ENCODE measurements around the gene HDAC9. TPM values are rescaled to one million over a fixed set of nuclear protein-coding genes. Genes with fewer than 3 reads are reported as not detected.

The HDAC9 gene
- total RNA-seq, 1 experiment from 2014 or later: 14.7 TPM

DNA sequence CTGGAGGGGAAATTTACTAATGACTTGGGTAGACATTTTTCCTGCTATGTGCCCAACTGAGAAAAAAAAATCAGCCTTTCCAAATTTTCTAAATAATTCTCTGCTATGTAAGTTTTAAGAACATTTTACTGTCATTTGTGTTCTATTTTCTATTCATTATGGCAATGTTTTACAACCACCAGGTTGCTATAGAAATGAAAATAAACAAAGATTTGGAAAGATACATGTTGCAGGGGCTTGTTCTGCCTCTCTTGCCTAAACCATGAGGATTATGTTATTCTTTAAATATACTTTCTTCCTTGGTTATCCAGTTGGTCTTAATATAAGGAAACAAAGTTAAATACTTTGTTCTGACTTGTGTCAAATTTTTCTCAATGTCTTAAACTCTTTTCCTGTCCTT lies 364.7 kb downstream of the HDAC9 start:
- no TSS peak for BruUV-seq (replicated peaks)
- intact Hi-C loops (cut with micrococcal nuclease; ENCODE audit: unreplicated experiment): loop anchor here (5.0 kb wide), 1 partner anchor 137 kb away; no protein-coding TSS in a partner anchor

DNA sequence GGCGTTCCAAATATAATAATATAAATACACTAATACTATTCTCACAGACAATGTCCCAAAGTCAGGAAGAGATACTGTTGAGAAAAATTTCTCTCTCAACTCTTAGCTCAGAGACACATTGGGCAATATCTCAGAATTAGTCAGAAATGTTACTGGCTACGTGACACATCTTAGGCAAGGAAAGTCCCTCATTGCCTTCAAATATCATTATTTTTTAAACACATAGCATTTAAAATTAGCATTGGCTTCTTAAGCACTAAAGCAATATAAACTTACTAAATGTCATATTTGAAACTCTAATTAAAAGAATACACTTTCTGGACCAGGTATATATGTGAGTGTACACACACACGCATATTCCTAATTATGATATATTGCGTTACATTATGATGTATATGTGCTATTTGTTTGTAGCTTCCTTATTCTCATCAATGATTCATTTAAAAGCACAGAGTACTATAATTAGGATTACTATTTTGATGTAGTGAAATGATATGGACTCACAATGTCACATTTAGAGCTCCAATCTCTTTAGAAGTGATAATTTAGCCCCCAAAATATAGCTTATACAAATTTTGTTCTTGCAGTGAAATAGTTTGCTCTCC lies 366.1 kb downstream of the HDAC9 start:
- H3K4me2 ChIP-seq: no peak overlapping the region
- no peak for DNase-seq
- intact Hi-C loops (cut with micrococcal nuclease; ENCODE audit: unreplicated experiment): loop anchor here (5.0 kb wide), 1 partner anchor 136 kb away; no protein-coding TSS in a partner anchor
- no peak overlapping the region for H2AFZ ChIP-seq
- peaks cover 6% of the 10 kb centered on the region for H3K9me3 ChIP-seq (ENCODE audit: insufficient read depth, low read depth)
- no peaks in the 10 kb centered on the region for H3K27me3 ChIP-seq (ENCODE audit: insufficient read depth, low read depth)
- H4K20me1 ChIP-seq (ENCODE audit: insufficient read depth): no peaks in the 10 kb centered on the region
- no peaks in the 10 kb centered on the region for H3K9me2 ChIP-seq (ENCODE audit: insufficient read depth)
- H3F3A ChIP-seq (ENCODE audit: insufficient read depth, low read depth): no peaks in the 10 kb centered on the region
- no peaks in the 10 kb centered on the region for H3K36me3 ChIP-seq (ENCODE audit: low read depth)
- H3K4me3 ChIP-seq: no peak overlapping the region
- TF ChIP-seq, protein P1, sequence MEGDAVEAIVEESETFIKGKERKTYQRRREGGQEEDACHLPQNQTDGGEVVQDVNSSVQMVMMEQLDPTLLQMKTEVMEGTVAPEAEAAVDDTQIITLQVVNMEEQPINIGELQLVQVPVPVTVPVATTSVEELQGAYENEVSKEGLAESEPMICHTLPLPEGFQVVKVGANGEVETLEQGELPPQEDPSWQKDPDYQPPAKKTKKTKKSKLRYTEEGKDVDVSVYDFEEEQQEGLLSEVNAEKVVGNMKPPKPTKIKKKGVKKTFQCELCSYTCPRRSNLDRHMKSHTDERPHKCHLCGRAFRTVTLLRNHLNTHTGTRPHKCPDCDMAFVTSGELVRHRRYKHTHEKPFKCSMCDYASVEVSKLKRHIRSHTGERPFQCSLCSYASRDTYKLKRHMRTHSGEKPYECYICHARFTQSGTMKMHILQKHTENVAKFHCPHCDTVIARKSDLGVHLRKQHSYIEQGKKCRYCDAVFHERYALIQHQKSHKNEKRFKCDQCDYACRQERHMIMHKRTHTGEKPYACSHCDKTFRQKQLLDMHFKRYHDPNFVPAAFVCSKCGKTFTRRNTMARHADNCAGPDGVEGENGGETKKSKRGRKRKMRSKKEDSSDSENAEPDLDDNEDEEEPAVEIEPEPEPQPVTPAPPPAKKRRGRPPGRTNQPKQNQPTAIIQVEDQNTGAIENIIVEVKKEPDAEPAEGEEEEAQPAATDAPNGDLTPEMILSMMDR (conservative IDR thresholded peaks at IDR 0.05): no peak
- no peak for TF ChIP-seq EZH2 (IDR thresholded peaks at IDR 0.05; ENCODE audit: low read depth)
- peaks cover 4% of the 10 kb centered on the region for H3K4me1 ChIP-seq (replicated peaks; ENCODE audit: insufficient read depth)
- H3K27ac ChIP-seq: no peak overlapping the region
- no peaks in the 10 kb centered on the region for H3K79me2 ChIP-seq (ENCODE audit: low read depth)
- CTCF ChIA-PET: no interaction called here
- POLR2A ChIA-PET (ENCODE audit: unreplicated experiment): interaction anchor here (0.6 kb wide), 1 partner anchor 232 kb away, joined by 4 read pairs; no protein-coding TSS in a partner anchor
- no TSS peak for BruUV-seq (replicated peaks)

More for the DNA sequence above, 364.7 kb downstream of the HDAC9 start:
- H2AFZ ChIP-seq: no peak overlapping the region
- H3F3A ChIP-seq (ENCODE audit: insufficient read depth, low read depth): no peaks in the 10 kb centered on the region
- TF ChIP-seq, protein P1 (conservative IDR thresholded peaks at IDR 0.05): no peak
- no peak for TF ChIP-seq EZH2 (IDR thresholded peaks at IDR 0.05; ENCODE audit: low read depth)
- no peaks in the 10 kb centered on the region for H4K20me1 ChIP-seq (ENCODE audit: insufficient read depth)
- no peaks in the 10 kb centered on the region for H3K27me3 ChIP-seq (ENCODE audit: insufficient read depth, low read depth)
- ChIA-PET POLR2A (ENCODE audit: unreplicated experiment) (no interaction called here), CTCF (no interaction called here)
- H3K4me2 ChIP-seq: no peak overlapping the region
- DNase-seq: no peak
- no peaks in the 10 kb centered on the region for H3K9me2 ChIP-seq (ENCODE audit: insufficient read depth)
- peaks cover 6% of the 10 kb centered on the region for H3K9me3 ChIP-seq (ENCODE audit: insufficient read depth, low read depth)
- no peaks in the 10 kb centered on the region for H3K36me3 ChIP-seq (ENCODE audit: low read depth)
- no peak overlapping the region for H3K4me3 ChIP-seq
- no peaks in the 10 kb centered on the region for H3K79me2 ChIP-seq (ENCODE audit: low read depth)
- H3K4me1 ChIP-seq (replicated peaks; ENCODE audit: insufficient read depth): no peaks in the 10 kb centered on the region
- no peak overlapping the region for H3K27ac ChIP-seq

DNA sequence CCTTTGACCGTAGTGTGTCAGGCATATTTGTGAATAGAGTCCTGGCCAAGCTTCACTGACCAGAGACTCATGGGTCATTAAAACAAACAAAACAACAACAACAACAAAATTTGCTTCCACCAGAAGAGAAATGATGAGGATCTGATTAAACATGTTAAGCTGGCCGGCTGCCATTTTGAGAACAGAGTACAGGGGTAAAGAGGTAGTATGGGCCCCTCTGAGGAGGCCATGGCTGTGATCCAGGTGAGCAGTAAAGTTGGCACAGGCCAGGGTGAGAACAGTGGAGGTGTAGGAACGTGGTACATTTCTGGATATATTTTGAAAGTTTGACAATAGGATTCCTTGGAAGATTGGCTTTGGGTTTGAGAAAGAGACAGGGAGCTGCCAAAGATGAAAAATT lies 369.4 kb downstream of the HDAC9 start:
- BruUV-seq (replicated peaks): no TSS peak
- TF ChIP-seq EZH2 (IDR thresholded peaks at IDR 0.05; ENCODE audit: low read depth): no peak
- TF ChIP-seq, protein P1 (conservative IDR thresholded peaks at IDR 0.05): no peak
- H3K4me1 ChIP-seq (replicated peaks; ENCODE audit: insufficient read depth): peaks cover 8% of the 10 kb centered on the region
- H3F3A ChIP-seq (ENCODE audit: insufficient read depth, low read depth): no peaks in the 10 kb centered on the region
- H4K20me1 ChIP-seq (ENCODE audit: insufficient read depth): no peaks in the 10 kb centered on the region
- no peaks in the 10 kb centered on the region for H3K9me2 ChIP-seq (ENCODE audit: insufficient read depth)
- no peak overlapping the region for H3K4me3 ChIP-seq
- no peak overlapping the region for H2AFZ ChIP-seq
- peaks cover 6% of the 10 kb centered on the region for H3K9me3 ChIP-seq (ENCODE audit: insufficient read depth, low read depth)
- H3K79me2 ChIP-seq (ENCODE audit: low read depth): no peaks in the 10 kb centered on the region
- H3K27me3 ChIP-seq (ENCODE audit: insufficient read depth, low read depth): no peaks in the 10 kb centered on the region
- CTCF ChIA-PET: no interaction called here
- intact Hi-C loops (cut with micrococcal nuclease; ENCODE audit: unreplicated experiment): loop anchor here (5.0 kb wide), 1 partner anchor 132 kb away; no protein-coding TSS in a partner anchor
- POLR2A ChIA-PET (ENCODE audit: unreplicated experiment): no interaction called here
- H3K36me3 ChIP-seq (ENCODE audit: low read depth): no peaks in the 10 kb centered on the region
- no peak overlapping the region for H3K27ac ChIP-seq
- no peak overlapping the region for H3K4me2 ChIP-seq
- DNase-seq: no peak

Data from PC-9 (cell line).